Activated CD4-positive, alpha-beta T cell treated with anti-CD3 and anti-CD28 coated beads, Interleukin-2, amount 50 U/mL, for 4 hours (primary cell): Measurements from ENCODE around the gene MAB21L2.

Experiments used
- DNase-seq, 2 experiments: peaks; one replicate each; pipeline ENCODE4 v3.0.0-alpha.2; 2020

MAB21L2 gene

DNA sequence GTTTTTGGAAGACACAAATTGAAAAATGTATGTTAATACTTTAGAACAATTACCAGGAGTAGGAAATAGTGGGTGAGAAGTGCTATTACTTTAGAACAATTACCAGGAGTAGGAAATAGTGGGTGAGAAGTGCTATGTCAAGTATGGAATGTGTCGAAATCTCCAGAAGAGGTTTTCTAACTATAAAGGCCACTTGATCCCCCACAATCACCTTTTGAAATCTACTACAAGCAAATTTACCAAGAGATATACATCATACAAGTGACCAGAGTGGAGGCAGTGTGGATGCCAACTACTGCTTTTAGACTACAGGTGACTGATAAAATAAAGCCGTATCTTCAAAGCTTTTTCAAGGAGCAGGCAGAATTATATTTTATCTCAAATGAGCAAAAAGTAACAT is 43.1 kb downstream of the MAB21L2 start:
- no peak for DNase-seq

DNA sequence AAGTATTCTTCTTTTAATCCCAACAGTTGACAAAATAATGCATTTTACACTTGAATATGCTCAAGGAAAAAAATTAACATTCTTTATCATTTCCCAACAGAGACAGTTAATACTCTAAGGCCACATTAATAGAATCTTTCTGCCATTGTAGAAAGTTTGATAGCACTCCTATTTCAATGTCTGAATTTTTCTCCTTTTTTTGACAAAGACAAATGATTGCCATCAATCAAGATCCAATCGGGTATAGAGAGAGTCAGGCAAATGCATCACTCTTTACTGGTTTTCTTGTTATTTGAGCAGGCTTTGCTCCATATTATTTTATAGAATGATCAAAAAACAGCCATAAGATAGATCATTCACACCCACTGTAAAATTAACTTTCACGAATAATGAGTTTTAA is 46.1 kb downstream of the MAB21L2 start:
- no peak for DNase-seq

DNA sequence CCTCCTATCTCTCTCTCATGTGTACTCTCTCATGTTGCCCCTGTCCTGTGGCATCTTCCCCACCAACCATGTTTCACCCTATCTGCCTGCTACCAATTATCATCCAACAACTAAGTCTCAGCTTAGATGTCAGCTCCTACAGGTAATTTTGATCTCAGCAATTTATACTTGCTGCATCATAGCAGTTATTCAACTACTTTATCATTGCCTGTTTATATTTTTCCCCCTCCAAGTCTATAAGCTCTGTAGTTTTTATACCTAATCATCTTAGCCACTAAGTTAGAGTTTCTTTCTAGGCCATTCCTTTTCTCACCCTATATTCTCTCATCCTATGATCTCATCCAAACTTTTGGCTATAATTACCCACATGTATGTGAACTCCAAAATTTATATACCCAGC is 50.7 kb downstream of the MAB21L2 start:
- no peak for DNase-seq
